Cardiac muscle cell (in vitro differentiated cells and primary cell): ENCODE measurements around the gene DNAJA1. TPM values are rescaled to one million over a fixed set of nuclear protein-coding genes. Genes with fewer than 3 reads are reported as not detected.
A peak's percentile ranks its signal among the peaks of the same experiment; 100 is the strongest.

ENCODE experiments used
- DNase-seq, 2 donors: peaks; one replicate each; pipeline versions ENCODE4 v3.0.0 to v3.0.0-alpha.2; 2010 to 2017; ENCODE audit warnings: low read depth in 1 of 2, low spot score in 1 of 2
- H3K27ac ChIP-seq: fragments of 200-600 bp; sonication (generic); 2 replicates; pipeline ENCODE4 v1.5.1; 2016
- H3K27me3 ChIP-seq: fragments of 200-600 bp; sonication (generic); 2 replicates; pipeline ENCODE4 v1.6.0; 2016; ENCODE audit warnings: control low read depth
- H3K36me3 ChIP-seq: fragments of 200-600 bp; sonication (generic); 2 replicates; pipeline ENCODE4 v1.5.1; 2016; ENCODE audit warnings: control low read depth
- H3K4me1 ChIP-seq: fragments of 200-600 bp; sonication (generic); 2 replicates; pipeline ENCODE4 v1.8.1; 2017; ENCODE audit warnings: low read depth, mild to moderate bottlenecking, mixed run types
- H3K4me3 ChIP-seq: fragments of 200-600 bp; sonication (generic); 2 replicates; pipeline ENCODE4 v1.5.1; 2016; ENCODE audit warnings: mild to moderate bottlenecking
- H3K9me3 ChIP-seq: fragments of 200-600 bp; sonication (generic); 2 replicates; pipeline ENCODE4 v1.5.1; 2017; ENCODE audit warnings: low read depth, mild to moderate bottlenecking, control low read depth
- CTCF ChIP-seq: IDR thresholded peaks from 2 replicates; pipeline ENCODE4 v1.5.1; 2012; ENCODE audit warnings: low read depth, mild to moderate bottlenecking, low read length
- polyA plus RNA-seq: library from polyadenylated mRNA; unstranded; fragments of >200 nt; fragmentation: Nextera tagmentation; extraction: Ambion mirVana; gene quantifications from 2 replicates; pipeline ENCODE4 v1.2.1, GENCODE V29; 2016
- total RNA-seq: library from RNA; depleted of rRNA; stranded (reverse); fragments of >200 nt; gene quantifications from 2 replicates; pipeline ENCODE4 v1.2.3, GENCODE V29; 2016

Gene DNAJA1
- total RNA-seq, result 96.1 and 130 TPM in 2 replicates
- polyA plus RNA-seq, result 153 and 202 TPM in 2 replicates

GRCh38 chr9:33024966-33025571, at the start of gene DNAJA1:
DNAJA1 (plus strand) TSS chr9:33025273; CDS start chr9:33026485, 1,212 bp downstream.
- TF ChIP-seq CTCF, result no peak
- Histone ChIP-seq H3K27ac (peak within 1 kb of the TSS; percentile 95), H3K27me3 (no peaks in the 10 kb centered on the region), H3K9me3 (no peaks in the 10 kb centered on the region), H3K36me3 (peaks cover 32% of the 10 kb centered on the region), H3K4me3 (peak within 1 kb of the TSS; percentile 84), H3K4me1 (peaks cover 21% of the 10 kb centered on the region)
- peak; percentile 96 to 97 for DNase-seq

- Histone ChIP-seq H3K27me3 (no peaks in the 10 kb centered on the region), H3K27ac (no peak overlapping the region), H3K4me3 (no peak overlapping the region), H3K36me3 (peaks cover 25% of the 10 kb centered on the region), H3K4me1 (no peaks in the 10 kb centered on the region), H3K9me3 (no peaks in the 10 kb centered on the region)
- no peak for DNase-seq
- TF ChIP-seq CTCF, result no peak
Measured at GRCh38 chr9:32978051-32978450, 47.0 kb upstream of the DNAJA1 start.

GRCh38 chr9:32986971-32987370, 38.1 kb upstream of the DNAJA1 start:
- no peak overlapping the region for H3K4me3 ChIP-seq
- H3K36me3 ChIP-seq, result peaks cover 48% of the 10 kb centered on the region
- H3K9me3 ChIP-seq, result no peaks in the 10 kb centered on the region
- H3K27me3 ChIP-seq, result no peaks in the 10 kb centered on the region
- no peak overlapping the region for H3K27ac ChIP-seq
- peak in 1 of 2 donors; percentile 21 for DNase-seq
- H3K4me1 ChIP-seq, result peaks cover 3% of the 10 kb centered on the region
- no peak for TF ChIP-seq CTCF

GRCh38 chr9:32989660-32990059, 35.4 kb upstream of the DNAJA1 start:
- H3K27me3 ChIP-seq, result no peaks in the 10 kb centered on the region
- no peak overlapping the region for H3K27ac ChIP-seq
- no peak for TF ChIP-seq CTCF
- H3K36me3 ChIP-seq, result peaks cover 30% of the 10 kb centered on the region
- no peak for DNase-seq
- no peaks in the 10 kb centered on the region for H3K9me3 ChIP-seq
- H3K4me3 ChIP-seq, result no peak overlapping the region
- H3K4me1 ChIP-seq, result peaks cover 20% of the 10 kb centered on the region

GRCh38 chr9:32991897-32992594, 33.0 kb upstream of the DNAJA1 start:
- no peaks in the 10 kb centered on the region for H3K27me3 ChIP-seq
- DNase-seq, result peak; percentile 69 to 72
- H3K27ac ChIP-seq, result peak overlapping the region; percentile 67
- no peak overlapping the region for H3K4me3 ChIP-seq
- no peaks in the 10 kb centered on the region for H3K9me3 ChIP-seq
- peaks cover 17% of the 10 kb centered on the region for H3K36me3 ChIP-seq
- peaks cover 20% of the 10 kb centered on the region for H3K4me1 ChIP-seq
- no peak for TF ChIP-seq CTCF
